ENCODE measurements around the gene ARHGAP10.
A peak's percentile ranks its signal among the peaks of the same experiment; 100 is the strongest.

The ARHGAP10 gene

GRCh38 chr4:148092316-148093014, 360.6 kb downstream of the ARHGAP10 start:
- DNase-seq (ENCODE audit: low read depth in 2 of 2) = no peak

- DNase-seq (ENCODE audit: low read depth in 2 of 2) = no peak
Observed at GRCh38 chr4:148093065-148093464, 361.2 kb downstream of the ARHGAP10 start.

GRCh38 chr4:148094149-148094548, 362.3 kb downstream of the ARHGAP10 start:
- DNase-seq (ENCODE audit: low read depth in 2 of 2) = no peak

GRCh38 chr4:148095346-148095923, 363.5 kb downstream of the ARHGAP10 start:
- DNase-seq (ENCODE audit: low read depth in 2 of 2) = no peak

GRCh38 chr4:148097801-148098200, 365.9 kb downstream of the ARHGAP10 start:
- no peak for DNase-seq (ENCODE audit: low read depth in 2 of 2)

- DNase-seq (ENCODE audit: low read depth in 2 of 2) = no peak
Observed at GRCh38 chr4:148101235-148101634, 369.3 kb downstream of the ARHGAP10 start.

- no peak for DNase-seq (ENCODE audit: low read depth in 2 of 2)
Observed at GRCh38 chr4:148101790-148102189, 369.9 kb downstream of the ARHGAP10 start.

- no peak for DNase-seq (ENCODE audit: low read depth in 2 of 2)
Observed at GRCh38 chr4:148103597-148104355, 371.9 kb downstream of the ARHGAP10 start.

GRCh38 chr4:148108766-148109165, 376.9 kb downstream of the ARHGAP10 start:
- DNase-seq (ENCODE audit: low read depth in 2 of 2) = no peak

GRCh38 chr4:148109216-148109615, 377.3 kb downstream of the ARHGAP10 start:
- no peak for DNase-seq (ENCODE audit: low read depth in 2 of 2)

- DNase-seq (ENCODE audit: low read depth in 2 of 2) = no peak
Observed at GRCh38 chr4:148110169-148110568, 378.3 kb downstream of the ARHGAP10 start.

GRCh38 chr4:148112231-148112982, 380.5 kb downstream of the ARHGAP10 start:
- peak; percentile 60 to 68 for DNase-seq (ENCODE audit: low read depth in 2 of 2)

GRCh38 chr4:148114436-148114835, 382.5 kb downstream of the ARHGAP10 start:
- DNase-seq (ENCODE audit: low read depth in 2 of 2) = no peak

- DNase-seq (ENCODE audit: low read depth in 2 of 2) = peak; percentile 95 to 96
Observed at GRCh38 chr4:148116264-148116663, 384.4 kb downstream of the ARHGAP10 start.

GRCh38 chr4:148116969-148117368, 385.1 kb downstream of the ARHGAP10 start:
- no peak for DNase-seq (ENCODE audit: low read depth in 2 of 2)

GRCh38 chr4:148118179-148118578, 386.3 kb downstream of the ARHGAP10 start:
- no peak for DNase-seq (ENCODE audit: low read depth in 2 of 2)

GRCh38 chr4:148118633-148119032, 386.7 kb downstream of the ARHGAP10 start:
- no peak for DNase-seq (ENCODE audit: low read depth in 2 of 2)

GRCh38 chr4:148120216-148120615, 388.3 kb downstream of the ARHGAP10 start:
- no peak for DNase-seq (ENCODE audit: low read depth in 2 of 2)

Data from fibroblast of skin of left quadriceps (primary cell).